ENCODE data around the gene ZFYVE28.

DNA sequence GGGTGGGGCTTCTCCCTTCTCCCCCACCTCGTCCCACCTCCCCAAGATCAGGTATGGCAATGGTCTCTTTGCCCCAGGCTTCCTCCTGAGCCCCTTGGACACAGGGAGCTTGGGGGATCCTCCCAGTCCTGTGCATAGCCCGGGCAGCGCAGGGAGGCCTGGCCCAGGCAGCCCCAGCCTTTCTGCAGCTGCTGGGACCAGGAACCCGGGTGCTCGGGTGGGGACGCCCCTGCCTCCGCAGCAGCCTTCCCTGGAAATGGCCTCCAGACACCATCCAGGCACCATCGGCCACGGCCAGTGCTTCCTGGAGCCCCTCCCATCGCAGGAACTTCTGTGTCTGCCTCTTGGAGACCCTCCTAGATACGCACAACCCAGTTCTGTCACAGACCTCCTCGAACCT lies 150.6 kb downstream of the ZFYVE28 start:
- TF ChIP-seq, protein P1, sequence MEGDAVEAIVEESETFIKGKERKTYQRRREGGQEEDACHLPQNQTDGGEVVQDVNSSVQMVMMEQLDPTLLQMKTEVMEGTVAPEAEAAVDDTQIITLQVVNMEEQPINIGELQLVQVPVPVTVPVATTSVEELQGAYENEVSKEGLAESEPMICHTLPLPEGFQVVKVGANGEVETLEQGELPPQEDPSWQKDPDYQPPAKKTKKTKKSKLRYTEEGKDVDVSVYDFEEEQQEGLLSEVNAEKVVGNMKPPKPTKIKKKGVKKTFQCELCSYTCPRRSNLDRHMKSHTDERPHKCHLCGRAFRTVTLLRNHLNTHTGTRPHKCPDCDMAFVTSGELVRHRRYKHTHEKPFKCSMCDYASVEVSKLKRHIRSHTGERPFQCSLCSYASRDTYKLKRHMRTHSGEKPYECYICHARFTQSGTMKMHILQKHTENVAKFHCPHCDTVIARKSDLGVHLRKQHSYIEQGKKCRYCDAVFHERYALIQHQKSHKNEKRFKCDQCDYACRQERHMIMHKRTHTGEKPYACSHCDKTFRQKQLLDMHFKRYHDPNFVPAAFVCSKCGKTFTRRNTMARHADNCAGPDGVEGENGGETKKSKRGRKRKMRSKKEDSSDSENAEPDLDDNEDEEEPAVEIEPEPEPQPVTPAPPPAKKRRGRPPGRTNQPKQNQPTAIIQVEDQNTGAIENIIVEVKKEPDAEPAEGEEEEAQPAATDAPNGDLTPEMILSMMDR (IDR thresholded peaks at IDR 0.05): no peak
- TF ChIP-seq POLR2A (IDR thresholded peaks at IDR 0.05): no peak
